ENCODE data around the gene IGSF9.

DNA sequence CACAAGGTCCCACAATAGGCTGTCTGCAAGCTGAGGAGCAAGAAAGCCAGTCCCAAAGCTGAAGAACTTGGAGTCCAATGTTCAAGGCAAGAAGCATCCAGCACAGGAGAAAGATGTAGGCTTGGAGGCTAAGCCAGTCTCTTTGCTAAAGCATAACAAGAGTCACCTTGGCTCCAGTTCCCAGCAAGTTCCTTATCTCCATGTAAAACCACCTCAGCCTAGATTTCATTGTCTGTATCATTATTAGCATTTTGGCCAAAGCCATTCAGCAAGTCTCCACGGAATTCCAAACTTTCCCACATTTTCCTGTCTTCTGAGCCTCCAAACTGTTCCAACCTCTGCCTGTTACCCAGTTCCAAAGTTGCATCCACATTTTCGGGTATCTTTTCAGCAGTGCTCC, 49.5 kb upstream of the IGSF9 start:
- TF ChIP-seq POLR2A (IDR thresholded peaks at IDR 0.05; ENCODE audit: low read depth, low read length) = no peak
- TF ChIP-seq POLR2AphosphoS5 (IDR thresholded peaks at IDR 0.05; ENCODE audit: low read depth, low read length) = no peak
- no peak for TF ChIP-seq SPI1 (IDR thresholded peaks at IDR 0.05; ENCODE audit: low read depth, low read length)
- no peak for TF ChIP-seq TAF1 (IDR thresholded peaks at IDR 0.05; ENCODE audit: low read depth, low read length)
- no peak for TF ChIP-seq POU2F2 (IDR thresholded peaks at IDR 0.05; ENCODE audit: low read depth, low read length)
